ENCODE results near the gene SLC35F4. TPM values are rescaled to one million over a fixed set of nuclear protein-coding genes. Genes with fewer than 3 reads are reported as not detected.

Gene SLC35F4
- total RNA-seq, 2 donors from 2014 or later = not detected

DNA sequence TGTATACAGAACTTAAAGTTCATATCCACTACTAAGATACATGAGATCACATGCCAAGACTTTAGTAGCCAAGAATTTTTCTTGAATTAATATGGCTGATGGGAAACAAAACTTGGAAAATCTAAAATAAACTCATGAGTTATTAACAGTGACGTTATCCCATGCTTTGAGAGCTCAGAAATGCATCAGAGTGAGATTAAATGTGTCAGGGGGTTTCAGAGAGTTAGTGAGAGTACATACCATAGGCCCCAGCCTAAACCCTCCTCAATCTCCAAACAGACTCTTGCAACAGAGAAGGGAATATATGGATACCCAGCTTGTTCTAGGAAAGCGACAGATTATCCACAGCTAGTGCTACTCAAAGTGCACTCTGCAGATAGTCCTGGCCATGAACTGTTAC lies 19.3 kb downstream of the SLC35F4 start:
- H3K4me3 ChIP-seq (ENCODE audit: low read length) = no peak overlapping the region
- H3K9me3 Mint-ChIP-seq = no peaks in the 10 kb centered on the region
- H3K36me3 Mint-ChIP-seq (ENCODE audit: low read depth) = no peaks in the 10 kb centered on the region
- no peak overlapping the region for H3K27ac Mint-ChIP-seq
- peaks cover 14% of the 10 kb centered on the region for H3K27me3 Mint-ChIP-seq (ENCODE audit: insufficient read depth)
- no peaks in the 10 kb centered on the region for H3K9me3 ChIP-seq (ENCODE audit: control insufficient read depth, low read length)
- no peaks in the 10 kb centered on the region for H3K36me3 ChIP-seq (ENCODE audit: control insufficient read depth, insufficient read depth, low read length)
- DNase-seq = no peak
- peaks cover 13% of the 10 kb centered on the region for H3K27me3 ChIP-seq (ENCODE audit: control insufficient read depth, insufficient read depth, low read length, poor library complexity, severe bottlenecking)
- no peak overlapping the region for H3K4me3 Mint-ChIP-seq
- no peaks in the 10 kb centered on the region for H3K4me1 Mint-ChIP-seq
- no peak overlapping the region for H3K27ac ChIP-seq (ENCODE audit: low read depth, low read length)
- H3K4me1 ChIP-seq (ENCODE audit: control insufficient read depth, insufficient read depth, low read length) = no peaks in the 10 kb centered on the region
- TF ChIP-seq, protein P1, sequence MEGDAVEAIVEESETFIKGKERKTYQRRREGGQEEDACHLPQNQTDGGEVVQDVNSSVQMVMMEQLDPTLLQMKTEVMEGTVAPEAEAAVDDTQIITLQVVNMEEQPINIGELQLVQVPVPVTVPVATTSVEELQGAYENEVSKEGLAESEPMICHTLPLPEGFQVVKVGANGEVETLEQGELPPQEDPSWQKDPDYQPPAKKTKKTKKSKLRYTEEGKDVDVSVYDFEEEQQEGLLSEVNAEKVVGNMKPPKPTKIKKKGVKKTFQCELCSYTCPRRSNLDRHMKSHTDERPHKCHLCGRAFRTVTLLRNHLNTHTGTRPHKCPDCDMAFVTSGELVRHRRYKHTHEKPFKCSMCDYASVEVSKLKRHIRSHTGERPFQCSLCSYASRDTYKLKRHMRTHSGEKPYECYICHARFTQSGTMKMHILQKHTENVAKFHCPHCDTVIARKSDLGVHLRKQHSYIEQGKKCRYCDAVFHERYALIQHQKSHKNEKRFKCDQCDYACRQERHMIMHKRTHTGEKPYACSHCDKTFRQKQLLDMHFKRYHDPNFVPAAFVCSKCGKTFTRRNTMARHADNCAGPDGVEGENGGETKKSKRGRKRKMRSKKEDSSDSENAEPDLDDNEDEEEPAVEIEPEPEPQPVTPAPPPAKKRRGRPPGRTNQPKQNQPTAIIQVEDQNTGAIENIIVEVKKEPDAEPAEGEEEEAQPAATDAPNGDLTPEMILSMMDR (conservative IDR thresholded peaks at IDR 0.05) = no peak
- H3K9ac ChIP-seq (ENCODE audit: extremely low read depth, low read length, poor library complexity, severe bottlenecking) = no peak overlapping the region
- WGBS, 2 experiments (ENCODE audit: insufficient coverage in 1 of 2, insufficient read length in 1 of 2) = 86 to 100% methylated on average over 1 to 2 of the region's 2 CpGs

DNA sequence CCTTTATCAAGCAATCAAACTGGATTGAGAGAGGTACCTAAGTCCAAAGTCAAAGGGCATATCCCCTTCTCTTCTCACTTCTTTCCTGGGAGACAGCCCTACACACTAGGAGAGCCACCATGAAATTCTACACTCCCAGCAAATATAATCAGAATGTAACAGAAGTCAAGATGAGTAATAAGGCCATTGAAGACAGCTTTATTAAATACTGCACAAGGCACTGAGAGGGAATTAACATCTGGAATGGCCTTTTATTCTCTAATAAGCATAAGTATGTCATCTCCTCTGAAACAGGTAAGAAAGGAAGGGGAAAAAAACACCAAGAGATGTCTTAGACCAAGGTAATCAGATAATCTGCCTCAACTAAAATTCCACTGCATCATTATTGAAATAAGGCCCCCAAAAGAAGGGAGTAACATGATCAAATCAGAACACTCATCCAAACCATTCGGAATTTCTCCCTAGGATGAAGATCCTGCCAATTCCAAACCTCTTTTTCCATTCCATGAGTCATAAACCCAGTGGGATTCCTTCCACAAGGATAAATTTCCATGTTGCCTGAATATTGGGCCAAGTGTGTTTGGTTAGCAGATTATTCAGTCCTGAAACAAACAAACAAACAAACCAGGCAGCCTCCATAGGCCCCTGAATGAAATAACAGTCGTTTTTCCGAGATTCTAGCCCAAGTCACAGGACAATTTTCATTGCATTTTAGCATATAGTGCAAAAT lies 19.9 kb downstream of the SLC35F4 start:
- no peaks in the 10 kb centered on the region for H3K4me1 Mint-ChIP-seq

DNA sequence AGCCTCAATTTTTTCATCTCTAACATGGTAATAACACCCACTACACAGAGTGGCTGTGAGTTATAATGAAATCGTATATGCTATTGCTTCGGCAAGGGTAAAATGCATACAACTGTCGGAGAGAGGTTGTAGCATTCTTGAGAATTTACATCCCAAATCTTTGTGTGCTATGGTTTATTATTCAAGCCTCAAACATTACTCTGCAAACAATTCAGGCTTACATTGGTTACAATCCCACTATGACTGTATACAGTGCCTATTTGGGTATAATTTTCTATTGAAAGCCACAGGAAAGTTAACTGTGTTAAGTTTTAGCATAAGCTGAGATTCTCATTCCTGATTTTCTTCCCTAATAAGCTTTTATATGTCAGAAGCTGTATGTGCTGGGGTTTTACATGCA lies 20.6 kb downstream of the SLC35F4 start:
- H3K36me3 Mint-ChIP-seq (ENCODE audit: low read depth) = no peaks in the 10 kb centered on the region
- 100% methylated on average over 3 of the region's 3 CpGs for WGBS, 2 experiments (ENCODE audit: insufficient coverage in 1 of 2, insufficient read length in 1 of 2)

More for the DNA sequence above, 19.9 kb downstream of the SLC35F4 start:
- Histone ChIP-seq H3K36me3 (ENCODE audit: control insufficient read depth, insufficient read depth, low read length) (no peaks in the 10 kb centered on the region), H3K9me3 (ENCODE audit: control insufficient read depth, low read length) (no peaks in the 10 kb centered on the region), H3K27me3 (ENCODE audit: control insufficient read depth, insufficient read depth, low read length, poor library complexity, severe bottlenecking) (peaks cover 13% of the 10 kb centered on the region), H3K4me3 (ENCODE audit: low read length) (no peak overlapping the region), H3K9ac (ENCODE audit: extremely low read depth, low read length, poor library complexity, severe bottlenecking) (no peak overlapping the region), H3K27ac (ENCODE audit: low read depth, low read length) (no peak overlapping the region), H3K4me1 (ENCODE audit: control insufficient read depth, insufficient read depth, low read length) (no peaks in the 10 kb centered on the region)
- TF ChIP-seq, protein P1 (conservative IDR thresholded peaks at IDR 0.05) = no peak
- no peak overlapping the region for H3K27ac Mint-ChIP-seq
- no peak overlapping the region for H3K4me3 Mint-ChIP-seq
- no peaks in the 10 kb centered on the region for H3K9me3 Mint-ChIP-seq
- 77 to 85% methylated on average over 3 of the region's 3 CpGs for WGBS, 2 experiments (ENCODE audit: insufficient coverage in 1 of 2, insufficient read length in 1 of 2)
- H3K36me3 Mint-ChIP-seq (ENCODE audit: low read depth) = no peaks in the 10 kb centered on the region
- peaks cover 17% of the 10 kb centered on the region for H3K27me3 Mint-ChIP-seq (ENCODE audit: insufficient read depth)
- no peak for DNase-seq

More for the DNA sequence above, 20.6 kb downstream of the SLC35F4 start:
- Histone ChIP-seq H3K9ac (ENCODE audit: extremely low read depth, low read length, poor library complexity, severe bottlenecking) (no peak overlapping the region), H3K27me3 (ENCODE audit: control insufficient read depth, insufficient read depth, low read length, poor library complexity, severe bottlenecking) (peaks cover 13% of the 10 kb centered on the region), H3K27ac (ENCODE audit: low read depth, low read length) (no peak overlapping the region), H3K4me1 (ENCODE audit: control insufficient read depth, insufficient read depth, low read length) (no peaks in the 10 kb centered on the region), H3K4me3 (ENCODE audit: low read length) (no peak overlapping the region), H3K9me3 (ENCODE audit: control insufficient read depth, low read length) (no peaks in the 10 kb centered on the region), H3K36me3 (ENCODE audit: control insufficient read depth, insufficient read depth, low read length) (no peaks in the 10 kb centered on the region)
- TF ChIP-seq, protein P1 (conservative IDR thresholded peaks at IDR 0.05) = no peak
- peaks cover 17% of the 10 kb centered on the region for H3K27me3 Mint-ChIP-seq (ENCODE audit: insufficient read depth)
- H3K27ac Mint-ChIP-seq = no peak overlapping the region
- H3K4me3 Mint-ChIP-seq = no peak overlapping the region
- no peaks in the 10 kb centered on the region for H3K9me3 Mint-ChIP-seq
- no peak for DNase-seq
- H3K4me1 Mint-ChIP-seq = no peaks in the 10 kb centered on the region
